ENCODE results near the gene KNDC1.
"Not testable (repeated sequence)": the region's sequence is repeated elsewhere in the genome, so short reads cannot be mapped to it uniquely, and the experiment has no call there.

Gene KNDC1

GRCh38 chr10:133221756-133222155 lies 61.7 kb downstream of the KNDC1 start:
- DNase-seq (ENCODE audit: low read depth in 2 of 2), result not testable (repeated sequence)

GRCh38 chr10:133224076-133224475 lies 64.1 kb downstream of the KNDC1 start:
- no peak for DNase-seq (ENCODE audit: low read depth in 2 of 2)

GRCh38 chr10:133224756-133225372 lies 64.8 kb downstream of the KNDC1 start:
- no peak for DNase-seq (ENCODE audit: low read depth in 2 of 2)

- DNase-seq (ENCODE audit: low read depth in 2 of 2), result no peak
Observed at GRCh38 chr10:133225707-133226191, 65.7 kb downstream of the KNDC1 start.

- DNase-seq (ENCODE audit: low read depth in 2 of 2), result no peak
Observed at GRCh38 chr10:133226251-133226808, 66.3 kb downstream of the KNDC1 start.

- DNase-seq (ENCODE audit: low read depth in 2 of 2), result no peak
Observed at GRCh38 chr10:133227256-133227655, 67.2 kb downstream of the KNDC1 start.

- no peak for DNase-seq (ENCODE audit: low read depth in 2 of 2)
Observed at GRCh38 chr10:133229265-133230043, 69.4 kb downstream of the KNDC1 start.

GRCh38 chr10:133230044-133230361 lies 70.0 kb downstream of the KNDC1 start, which contains the start of gene UTF1:
Gene UTF1 (plus strand): TSS chr10:133230217. CDS start chr10:133230289, 72 bp downstream.
- DNase-seq (ENCODE audit: low read depth in 2 of 2), result no peak

GRCh38 chr10:133230387-133231195 lies 70.6 kb downstream of the KNDC1 start:
- DNase-seq (ENCODE audit: low read depth in 2 of 2), result no peak

- DNase-seq (ENCODE audit: low read depth in 2 of 2), result no peak
Observed at GRCh38 chr10:133231244-133231945, 71.4 kb downstream of the KNDC1 start.

- DNase-seq (ENCODE audit: low read depth in 2 of 2), result no peak
Observed at GRCh38 chr10:133231946-133232574, 72.0 kb downstream of the KNDC1 start.

- DNase-seq (ENCODE audit: low read depth in 2 of 2), result not testable (repeated sequence)
Observed at GRCh38 chr10:133234796-133235195, 74.8 kb downstream of the KNDC1 start.

GRCh38 chr10:133235265-133235855 lies 75.3 kb downstream of the KNDC1 start:
- no peak for DNase-seq (ENCODE audit: low read depth in 2 of 2)

- DNase-seq (ENCODE audit: low read depth in 2 of 2), result no peak
Observed at GRCh38 chr10:133235932-133236331, 75.9 kb downstream of the KNDC1 start.

- no peak for DNase-seq (ENCODE audit: low read depth in 2 of 2)
Observed at GRCh38 chr10:133236401-133237240, 76.6 kb downstream of the KNDC1 start.

GRCh38 chr10:133237241-133237587 lies 77.2 kb downstream of the KNDC1 start:
- DNase-seq (ENCODE audit: low read depth in 2 of 2), result no peak

GRCh38 chr10:133237588-133238465 lies 77.8 kb downstream of the KNDC1 start, which contains the start of gene VENTX:
Gene VENTX (plus strand): TSS chr10:133237855. CDS start chr10:133237915, 60 bp downstream.
- no peak for DNase-seq (ENCODE audit: low read depth in 2 of 2)

GRCh38 chr10:133238466-133238804 lies 78.4 kb downstream of the KNDC1 start:
- DNase-seq (ENCODE audit: low read depth in 2 of 2), result no peak

GRCh38 chr10:133239990-133240389 lies 80.0 kb downstream of the KNDC1 start:
- no peak for DNase-seq (ENCODE audit: low read depth in 2 of 2)

Measured in stimulated activated CD4-positive, alpha-beta T cell treated with anti-CD3 and anti-CD28 coated beads, Interleukin-1b, Interleukin-23, amount 100 ng/mL, for 4 hours (primary cell).